ENCODE measurements around the gene KCNG1.
"Not testable (repeated sequence)": the region's sequence is repeated elsewhere in the genome, so short reads cannot be mapped to it uniquely, and the experiment has no call there.

The KCNG1 gene, protein sequence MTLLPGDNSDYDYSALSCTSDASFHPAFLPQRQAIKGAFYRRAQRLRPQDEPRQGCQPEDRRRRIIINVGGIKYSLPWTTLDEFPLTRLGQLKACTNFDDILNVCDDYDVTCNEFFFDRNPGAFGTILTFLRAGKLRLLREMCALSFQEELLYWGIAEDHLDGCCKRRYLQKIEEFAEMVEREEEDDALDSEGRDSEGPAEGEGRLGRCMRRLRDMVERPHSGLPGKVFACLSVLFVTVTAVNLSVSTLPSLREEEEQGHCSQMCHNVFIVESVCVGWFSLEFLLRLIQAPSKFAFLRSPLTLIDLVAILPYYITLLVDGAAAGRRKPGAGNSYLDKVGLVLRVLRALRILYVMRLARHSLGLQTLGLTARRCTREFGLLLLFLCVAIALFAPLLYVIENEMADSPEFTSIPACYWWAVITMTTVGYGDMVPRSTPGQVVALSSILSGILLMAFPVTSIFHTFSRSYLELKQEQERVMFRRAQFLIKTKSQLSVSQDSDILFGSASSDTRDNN

GRCh38 chr20:51022803-51023616 lies at the start of gene KCNG1:
TSS of gene KCNG1 (minus strand) at chr20:51023107. CDS start at chr20:51010338, 12,769 bp downstream.
- no peak for DNase-seq (ENCODE audit: low read depth in 2 of 2)

- no peak for DNase-seq (ENCODE audit: low read depth in 2 of 2)
These were observed 47.7 kb upstream of the KCNG1 start for GRCh38 chr20:51070621-51071020.

DNA sequence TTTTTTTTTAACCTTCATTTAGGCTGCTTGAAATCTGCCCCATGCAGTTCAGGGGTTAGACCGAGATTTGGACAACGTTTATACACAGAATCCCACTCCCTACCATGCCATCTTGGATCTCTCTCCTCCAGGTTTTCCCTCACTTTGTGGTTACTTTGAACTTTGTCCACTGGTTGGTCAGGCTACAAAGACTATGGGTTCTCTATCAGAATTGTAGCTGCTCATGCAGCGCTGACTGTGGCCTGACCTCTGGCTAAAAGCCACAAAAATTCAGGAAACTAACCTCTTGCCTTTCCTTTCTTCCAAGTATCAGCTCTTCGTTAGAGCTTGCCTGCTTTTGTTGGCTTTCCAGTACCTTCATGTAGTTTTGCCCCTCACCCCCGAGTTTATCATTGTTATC lies 44.9 kb upstream of the KCNG1 start:
- DNase-seq (ENCODE audit: low read depth in 2 of 2) = no peak

GRCh38 chr20:51065615-51066014 lies 42.7 kb upstream of the KCNG1 start:
- DNase-seq (ENCODE audit: low read depth in 2 of 2) = no peak

DNA sequence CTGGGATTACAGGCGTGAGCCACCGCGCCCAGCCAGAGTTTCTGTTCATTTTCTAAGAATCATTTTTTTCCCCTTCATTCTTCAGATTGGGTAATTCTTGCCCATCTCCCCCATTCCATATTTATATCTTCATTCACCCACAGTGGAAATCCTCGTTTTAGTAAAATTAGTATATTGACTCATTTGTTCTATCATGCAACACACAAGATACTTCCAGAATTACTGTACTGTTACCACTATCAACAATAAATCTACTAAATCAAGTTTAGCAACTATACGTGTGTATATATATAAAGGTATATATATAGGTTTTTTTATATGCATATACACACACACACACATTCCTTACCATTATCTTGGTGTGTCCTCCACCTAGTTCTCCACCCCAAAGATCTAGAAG lies 41.2 kb upstream of the KCNG1 start:
- no peak for DNase-seq (ENCODE audit: low read depth in 2 of 2)

DNA sequence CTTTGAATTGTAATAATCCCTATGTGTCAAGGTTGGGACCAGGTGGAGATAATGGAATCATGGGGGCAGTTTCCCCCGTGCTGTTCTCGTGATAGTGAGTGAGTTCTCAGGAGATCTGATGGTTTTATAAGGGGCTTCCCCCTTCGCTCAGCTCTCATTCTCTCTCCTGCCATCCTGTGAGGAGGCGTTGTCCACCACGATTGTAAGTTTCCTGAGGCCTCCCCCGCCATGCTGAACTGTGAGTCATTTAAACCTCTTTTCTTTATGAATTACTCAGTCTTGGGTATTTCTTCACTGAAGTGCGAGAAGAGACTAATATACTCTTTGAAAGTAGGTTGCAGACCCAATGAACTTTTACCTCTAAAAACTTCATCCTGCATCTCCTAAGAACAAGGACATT lies 39.2 kb upstream of the KCNG1 start:
- no peak for DNase-seq (ENCODE audit: low read depth in 2 of 2)

GRCh38 chr20:51061418-51062045 lies 38.6 kb upstream of the KCNG1 start:
- no peak for DNase-seq (ENCODE audit: low read depth in 2 of 2)

DNA sequence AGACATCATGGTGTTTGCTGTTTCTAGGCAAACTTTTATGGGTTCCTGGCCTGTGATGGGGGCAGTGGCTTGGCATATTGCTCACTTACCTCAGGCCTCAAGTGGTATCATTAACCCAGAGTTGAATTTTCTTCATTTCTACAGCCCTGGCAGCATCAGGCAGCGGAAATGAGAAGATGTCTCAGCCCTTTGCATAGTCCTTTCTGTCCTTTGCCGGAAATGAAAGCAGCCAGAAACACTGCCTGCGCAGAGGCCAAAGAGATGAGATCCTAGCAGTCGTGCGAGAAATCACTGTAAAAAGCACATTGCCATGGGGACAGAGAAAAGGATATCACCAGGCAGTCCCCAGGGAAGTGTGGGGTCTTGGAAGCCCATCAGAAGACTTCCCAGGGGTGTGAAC lies 37.4 kb upstream of the KCNG1 start:
- no peak for DNase-seq (ENCODE audit: low read depth in 2 of 2)

DNA sequence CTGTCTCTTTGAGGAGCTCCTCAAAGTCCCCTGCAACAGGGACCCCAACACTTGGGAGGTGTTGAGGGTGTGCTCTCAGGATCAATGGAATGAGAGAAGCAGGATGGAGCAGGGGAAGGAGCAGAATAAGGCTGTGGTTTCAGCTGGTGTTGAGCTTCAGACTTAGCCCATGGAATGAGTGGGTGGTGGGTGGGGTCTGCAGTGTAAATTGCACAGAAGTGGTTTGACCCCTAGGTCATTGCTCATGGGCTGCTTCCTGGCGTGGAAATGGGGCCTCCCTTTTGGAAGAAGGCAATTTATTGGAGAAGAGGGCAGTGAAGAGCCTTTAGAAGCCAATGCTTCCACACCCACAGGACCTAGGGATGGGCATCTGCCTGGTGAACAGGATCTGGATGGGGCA lies 37.0 kb upstream of the KCNG1 start:
- DNase-seq (ENCODE audit: low read depth in 2 of 2) = no peak

DNA sequence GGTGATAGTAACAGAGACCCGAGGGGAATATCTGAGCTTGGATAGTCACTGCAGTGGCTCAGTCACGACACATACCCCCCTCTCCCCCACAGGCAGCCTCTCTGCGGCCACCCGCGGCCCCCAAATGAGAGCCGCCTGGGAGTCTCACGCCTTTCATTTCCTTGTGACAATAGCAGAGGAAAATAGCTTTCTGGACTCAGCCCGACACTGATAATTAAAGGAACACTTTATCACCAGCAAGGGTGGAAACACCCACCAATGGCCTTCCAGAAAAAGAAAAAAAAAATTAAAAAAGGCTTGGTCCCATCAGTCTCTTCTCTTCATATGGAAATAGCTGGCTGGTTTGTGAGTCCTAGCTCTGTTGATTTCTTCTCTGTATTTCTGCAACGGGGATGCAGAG lies 35.1 kb upstream of the KCNG1 start:
- DNase-seq (ENCODE audit: low read depth in 2 of 2) = no peak

- no peak for DNase-seq (ENCODE audit: low read depth in 2 of 2)
These were observed 31.3 kb upstream of the KCNG1 start for GRCh38 chr20:51054233-51054632.

DNA sequence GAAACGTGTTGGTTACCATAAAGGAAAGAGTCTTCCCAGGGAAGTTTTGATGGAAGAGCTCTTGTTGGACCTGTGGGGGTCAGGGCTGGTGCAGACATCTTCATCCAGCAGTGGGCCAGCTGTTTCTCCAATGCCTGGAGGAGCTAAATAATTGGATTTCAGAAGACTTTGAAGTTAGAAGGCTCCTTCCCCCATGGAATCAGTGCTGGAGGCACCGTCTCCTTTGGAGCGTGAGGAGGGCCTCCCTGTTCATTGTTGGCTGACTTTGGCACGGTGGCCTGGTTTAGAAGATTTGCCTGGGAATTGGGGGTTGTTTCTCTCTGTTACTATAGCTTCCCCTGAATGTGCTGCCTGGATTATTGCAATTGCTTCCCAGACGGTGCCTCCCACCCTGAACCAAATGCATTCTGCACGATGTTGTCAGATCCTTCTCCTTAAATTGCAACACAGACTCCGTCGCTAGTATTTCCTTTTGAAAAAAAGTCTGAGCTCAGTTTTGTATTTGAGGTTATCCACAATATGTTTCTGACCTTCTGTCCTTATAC lies 27.7 kb upstream of the KCNG1 start:
- no peak for DNase-seq (ENCODE audit: low read depth in 2 of 2)

- no peak for DNase-seq (ENCODE audit: low read depth in 2 of 2)
These were observed 23.4 kb upstream of the KCNG1 start for GRCh38 chr20:51046021-51046985.

GRCh38 chr20:51045492-51045891 lies 22.6 kb upstream of the KCNG1 start:
- not testable (repeated sequence) for DNase-seq (ENCODE audit: low read depth in 2 of 2)

- no peak for DNase-seq (ENCODE audit: low read depth in 2 of 2)
These were observed 21.9 kb upstream of the KCNG1 start for GRCh38 chr20:51044796-51045195.

- DNase-seq (ENCODE audit: low read depth in 2 of 2) = no peak
These were observed 20.9 kb upstream of the KCNG1 start for GRCh38 chr20:51043811-51044210.

- DNase-seq (ENCODE audit: low read depth in 2 of 2) = no peak
These were observed 19.8 kb upstream of the KCNG1 start for GRCh38 chr20:51042657-51043247.

- DNase-seq (ENCODE audit: low read depth in 2 of 2) = no peak
These were observed 19.2 kb upstream of the KCNG1 start for GRCh38 chr20:51042064-51042463.

- DNase-seq (ENCODE audit: low read depth in 2 of 2) = no peak
These were observed 14.7 kb upstream of the KCNG1 start for GRCh38 chr20:51037532-51038115.

Measured in activated CD8-positive, alpha-beta memory T cell treated with anti-CD3 and anti-CD28 coated beads for 4 hours (primary cell).